Astrocyte (in vitro differentiated cells and primary cell): Measurements from ENCODE around the gene LDAH.

Experiments used
- CTCF ChIP-seq: IDR thresholded peaks from 2 replicates; pipeline ENCODE4 v1.5.1; 2011; ENCODE audit warnings: low read depth, mild to moderate bottlenecking, inconsistent platforms, low read length, moderate library complexity; ENCODE audit not compliant: insufficient read depth
- EZH2 ChIP-seq: IDR thresholded peaks from 2 replicates; pipeline ENCODE4 v1.6.1; 2012; ENCODE audit warnings: mild to moderate bottlenecking, low read length, inconsistent platforms; ENCODE audit not compliant: insufficient read depth

GRCh38 chr2:20653695-20654534, 169.0 kb downstream of the LDAH start:
- TF ChIP-seq CTCF (no peak), EZH2 (no peak)
